H1 (cell line): ENCODE data around the gene FTSJ3. TPM values are rescaled to one million over a fixed set of nuclear protein-coding genes. Genes with fewer than 3 reads are reported as not detected.

Source experiments
- CHD7 ChIP-seq: fragments of 300-600 bp; sonication (generic); IDR thresholded peaks from 2 replicates; pipeline ENCODE4 v1.7.1; 2012; ENCODE audit warnings: low read length, moderate library complexity, mild to moderate bottlenecking, inconsistent platforms; ENCODE audit not compliant: insufficient replicate concordance
- polyA plus RNA-seq, 7 experiments: library from polyadenylated mRNA; depleted of rRNA in 3 of 7; stranded (reverse) in 5 of 7; unstranded in 2 of 7; fragments of >200 nt in 5 of 7; fragments of 200-250 nt in 2 of 7; gene quantifications; 1 replicate in 5 of 7; 2 replicates in 1 of 7; 4 replicates in 1 of 7; pipeline versions ENCODE4 v1.2.1 to v1.2.3, GENCODE V29; 2011 to 2013; ENCODE audit warnings: missing spikeins in 2 of 7, mixed read lengths in 2 of 7
- total RNA-seq: library from RNA; stranded (reverse); fragmentation: NEBNext Ultra II Directional; extraction: Animal tissue kit (Norgen Biotek cat#: 25700); gene quantifications from 2 replicates; pipeline ENCODE4 v1.2.1, GENCODE V29; 2021

Gene FTSJ3
- total and polyA plus RNA-seq, 2 of the 8 experiments (the other 6 are each of a cell fraction or from before 2014, with no cell fraction given), result 42.7 to 77.2 TPM

- no peak for TF ChIP-seq CHD7
Observed at GRCh38 chr17:63800783-63801182, 26.7 kb downstream of the FTSJ3 start (continued).
